OCI-LY3 (cell line): Measurements from ENCODE around the gene DROSHA.

Experiments used
- EZH2phosphoT487 ChIP-seq: fragments of 200-600 bp; shearing (Covaris generic); IDR thresholded peaks from 2 replicates; pipeline ENCODE4 v1.6.1; 2018; ENCODE audit warnings: antibody characterized with exemption, mixed run types, low read depth
- TF ChIP-seq, protein P1 (sequence below): fragments of 200-600, 300-600 bp; sonication (generic); IDR thresholded peaks from 2 replicates; pipeline ENCODE4 v1.5.1; 2014; ENCODE audit warnings: antibody characterized with exemption, low read length, low read depth

DNA sequence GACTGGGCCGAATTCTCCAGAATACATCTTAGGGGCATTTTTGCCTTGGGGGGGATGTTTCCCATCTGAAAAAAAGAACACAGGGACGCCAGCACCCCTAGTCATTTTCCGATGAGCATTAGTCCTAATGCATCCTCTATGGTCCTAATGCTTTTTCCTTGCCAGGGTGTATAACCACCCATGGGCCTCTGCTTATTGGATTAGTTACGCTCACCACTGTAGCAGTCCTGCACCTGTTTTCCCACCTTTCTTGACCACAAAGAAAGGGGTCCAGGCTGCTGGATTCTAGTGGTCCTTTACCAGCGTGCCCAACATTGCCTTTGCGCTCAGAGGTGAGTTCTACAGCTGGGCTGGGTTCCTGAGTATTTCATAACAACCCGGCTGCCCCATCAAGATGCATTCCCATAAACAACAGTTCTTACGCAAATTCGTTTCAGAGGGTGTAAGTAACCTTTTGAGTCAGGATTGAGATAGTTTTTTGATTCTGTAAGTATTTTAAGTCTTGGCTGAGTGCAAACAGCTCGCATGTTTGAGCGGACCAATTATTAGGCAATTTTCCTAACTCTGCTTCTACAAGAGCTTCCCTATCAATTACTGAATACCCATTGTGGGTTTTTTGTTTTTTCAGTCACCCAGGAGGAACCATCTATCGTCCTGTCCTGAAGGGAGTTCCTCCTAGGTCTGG, 135.1 kb downstream of the DROSHA start:
- TF ChIP-seq, protein P1, sequence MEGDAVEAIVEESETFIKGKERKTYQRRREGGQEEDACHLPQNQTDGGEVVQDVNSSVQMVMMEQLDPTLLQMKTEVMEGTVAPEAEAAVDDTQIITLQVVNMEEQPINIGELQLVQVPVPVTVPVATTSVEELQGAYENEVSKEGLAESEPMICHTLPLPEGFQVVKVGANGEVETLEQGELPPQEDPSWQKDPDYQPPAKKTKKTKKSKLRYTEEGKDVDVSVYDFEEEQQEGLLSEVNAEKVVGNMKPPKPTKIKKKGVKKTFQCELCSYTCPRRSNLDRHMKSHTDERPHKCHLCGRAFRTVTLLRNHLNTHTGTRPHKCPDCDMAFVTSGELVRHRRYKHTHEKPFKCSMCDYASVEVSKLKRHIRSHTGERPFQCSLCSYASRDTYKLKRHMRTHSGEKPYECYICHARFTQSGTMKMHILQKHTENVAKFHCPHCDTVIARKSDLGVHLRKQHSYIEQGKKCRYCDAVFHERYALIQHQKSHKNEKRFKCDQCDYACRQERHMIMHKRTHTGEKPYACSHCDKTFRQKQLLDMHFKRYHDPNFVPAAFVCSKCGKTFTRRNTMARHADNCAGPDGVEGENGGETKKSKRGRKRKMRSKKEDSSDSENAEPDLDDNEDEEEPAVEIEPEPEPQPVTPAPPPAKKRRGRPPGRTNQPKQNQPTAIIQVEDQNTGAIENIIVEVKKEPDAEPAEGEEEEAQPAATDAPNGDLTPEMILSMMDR = no peak
- TF ChIP-seq EZH2phosphoT487 = no peak
